CD4-positive, alpha-beta T cell treated with Interleukin-12 subunit alpha and Interleukin-12 subunit beta, for 1 hour (primary cell): Measurements from ENCODE around the gene EVL.

Experiments used
- DNase-seq: peaks from one replicate; pipeline ENCODE4 v3.0.0-alpha.2; 2020

EVL gene

GRCh38 chr14:100132903-100133510 is 67.8 kb downstream of the EVL start:
- DNase-seq = no peak

GRCh38 chr14:100134586-100134985 is 69.4 kb downstream of the EVL start:
- DNase-seq = no peak

GRCh38 chr14:100135073-100135472 is 69.9 kb downstream of the EVL start:
- no peak for DNase-seq

- DNase-seq = no peak
Observed at GRCh38 chr14:100135784-100136183, 70.6 kb downstream of the EVL start.

GRCh38 chr14:100137173-100137572 is 72.0 kb downstream of the EVL start:
- DNase-seq = no peak

GRCh38 chr14:100138082-100138787 is 73.0 kb downstream of the EVL start:
- DNase-seq = no peak

- no peak for DNase-seq
Observed at GRCh38 chr14:100138955-100139354, 73.7 kb downstream of the EVL start.

GRCh38 chr14:100140452-100141078 is 75.3 kb downstream of the EVL start:
- DNase-seq = no peak

GRCh38 chr14:100141098-100141497 is 75.9 kb downstream of the EVL start:
- no peak for DNase-seq

- DNase-seq = no peak
Observed at GRCh38 chr14:100142073-100143040, 77.1 kb downstream of the EVL start.

- DNase-seq = no peak
Observed at GRCh38 chr14:100143523-100143922, 78.3 kb downstream of the EVL start.

- DNase-seq = no peak
Observed at GRCh38 chr14:100143934-100144333, 78.7 kb downstream of the EVL start.

GRCh38 chr14:100144645-100144995 is 79.4 kb downstream of the EVL start:
- DNase-seq = no peak

GRCh38 chr14:100144996-100145646 is 79.9 kb downstream of the EVL start:
- no peak for DNase-seq

- DNase-seq = no peak
Observed at GRCh38 chr14:100145682-100146464, 80.7 kb downstream of the EVL start.

GRCh38 chr14:100146531-100147091 is 81.4 kb downstream of the EVL start:
- DNase-seq = no peak

- DNase-seq = peak; percentile 68
Observed at GRCh38 chr14:100147181-100147631, 82.0 kb downstream of the EVL start.

GRCh38 chr14:100147691-100148464 is 82.7 kb downstream of the EVL start:
- no peak for DNase-seq

GRCh38 chr14:100148837-100149731 is 83.9 kb downstream of the EVL start:
- DNase-seq = no peak
